Measurements from ENCODE around the gene RAPGEF1.

DNA sequence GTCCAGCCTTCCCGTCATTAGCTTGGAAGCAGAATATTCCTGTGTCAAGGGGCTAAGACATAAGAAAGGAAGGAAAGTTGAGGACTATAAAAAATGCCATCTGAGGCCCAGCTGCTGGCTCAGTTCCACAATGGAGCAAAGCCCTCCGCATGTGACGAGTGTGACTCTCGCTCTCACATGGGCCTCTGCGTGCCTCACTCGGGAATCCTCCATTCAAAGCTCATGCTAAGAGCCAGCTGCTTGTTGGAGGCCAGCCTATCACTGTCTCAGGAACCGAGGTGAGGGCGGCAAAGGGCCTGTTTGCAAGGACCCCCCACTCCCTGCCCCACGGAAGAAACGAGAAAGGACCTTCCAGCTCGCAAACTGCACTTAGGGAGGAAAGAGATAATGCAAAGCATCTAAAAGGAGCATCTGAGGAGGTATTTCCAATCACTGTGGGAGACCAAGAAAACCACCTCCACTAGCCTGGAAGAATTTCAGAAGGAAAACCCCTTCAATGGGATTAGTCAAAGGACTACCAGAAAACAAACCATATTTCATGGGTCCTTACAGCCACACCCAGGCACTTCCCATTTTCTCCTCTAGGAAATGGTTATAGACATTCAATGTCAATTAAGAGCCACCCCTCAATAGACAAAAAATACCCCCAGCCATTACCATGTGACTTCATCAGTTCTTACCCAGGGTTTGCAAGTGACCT lies 99.3 kb downstream of the RAPGEF1 start:
- TF ChIP-seq, protein P1, sequence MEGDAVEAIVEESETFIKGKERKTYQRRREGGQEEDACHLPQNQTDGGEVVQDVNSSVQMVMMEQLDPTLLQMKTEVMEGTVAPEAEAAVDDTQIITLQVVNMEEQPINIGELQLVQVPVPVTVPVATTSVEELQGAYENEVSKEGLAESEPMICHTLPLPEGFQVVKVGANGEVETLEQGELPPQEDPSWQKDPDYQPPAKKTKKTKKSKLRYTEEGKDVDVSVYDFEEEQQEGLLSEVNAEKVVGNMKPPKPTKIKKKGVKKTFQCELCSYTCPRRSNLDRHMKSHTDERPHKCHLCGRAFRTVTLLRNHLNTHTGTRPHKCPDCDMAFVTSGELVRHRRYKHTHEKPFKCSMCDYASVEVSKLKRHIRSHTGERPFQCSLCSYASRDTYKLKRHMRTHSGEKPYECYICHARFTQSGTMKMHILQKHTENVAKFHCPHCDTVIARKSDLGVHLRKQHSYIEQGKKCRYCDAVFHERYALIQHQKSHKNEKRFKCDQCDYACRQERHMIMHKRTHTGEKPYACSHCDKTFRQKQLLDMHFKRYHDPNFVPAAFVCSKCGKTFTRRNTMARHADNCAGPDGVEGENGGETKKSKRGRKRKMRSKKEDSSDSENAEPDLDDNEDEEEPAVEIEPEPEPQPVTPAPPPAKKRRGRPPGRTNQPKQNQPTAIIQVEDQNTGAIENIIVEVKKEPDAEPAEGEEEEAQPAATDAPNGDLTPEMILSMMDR (IDR thresholded peaks at IDR 0.05; ENCODE audit: poor library complexity, severe bottlenecking): no peak
- TF ChIP-seq EZH2 (IDR thresholded peaks at IDR 0.05; ENCODE audit: borderline replicate concordance, insufficient read depth, low read length, poor library complexity, severe bottlenecking) (no peak), EP300 (conservative IDR thresholded peaks at IDR 0.05; ENCODE audit: poor library complexity, severe bottlenecking) (no peak), RAD21 (conservative IDR thresholded peaks at IDR 0.05) (no peak), SMC3 (conservative IDR thresholded peaks at IDR 0.05; ENCODE audit: poor library complexity) (no peak), MXI1 (conservative IDR thresholded peaks at IDR 0.05; ENCODE audit: poor library complexity, severe bottlenecking) (no peak)
- TF ChIP-seq, protein P2, sequence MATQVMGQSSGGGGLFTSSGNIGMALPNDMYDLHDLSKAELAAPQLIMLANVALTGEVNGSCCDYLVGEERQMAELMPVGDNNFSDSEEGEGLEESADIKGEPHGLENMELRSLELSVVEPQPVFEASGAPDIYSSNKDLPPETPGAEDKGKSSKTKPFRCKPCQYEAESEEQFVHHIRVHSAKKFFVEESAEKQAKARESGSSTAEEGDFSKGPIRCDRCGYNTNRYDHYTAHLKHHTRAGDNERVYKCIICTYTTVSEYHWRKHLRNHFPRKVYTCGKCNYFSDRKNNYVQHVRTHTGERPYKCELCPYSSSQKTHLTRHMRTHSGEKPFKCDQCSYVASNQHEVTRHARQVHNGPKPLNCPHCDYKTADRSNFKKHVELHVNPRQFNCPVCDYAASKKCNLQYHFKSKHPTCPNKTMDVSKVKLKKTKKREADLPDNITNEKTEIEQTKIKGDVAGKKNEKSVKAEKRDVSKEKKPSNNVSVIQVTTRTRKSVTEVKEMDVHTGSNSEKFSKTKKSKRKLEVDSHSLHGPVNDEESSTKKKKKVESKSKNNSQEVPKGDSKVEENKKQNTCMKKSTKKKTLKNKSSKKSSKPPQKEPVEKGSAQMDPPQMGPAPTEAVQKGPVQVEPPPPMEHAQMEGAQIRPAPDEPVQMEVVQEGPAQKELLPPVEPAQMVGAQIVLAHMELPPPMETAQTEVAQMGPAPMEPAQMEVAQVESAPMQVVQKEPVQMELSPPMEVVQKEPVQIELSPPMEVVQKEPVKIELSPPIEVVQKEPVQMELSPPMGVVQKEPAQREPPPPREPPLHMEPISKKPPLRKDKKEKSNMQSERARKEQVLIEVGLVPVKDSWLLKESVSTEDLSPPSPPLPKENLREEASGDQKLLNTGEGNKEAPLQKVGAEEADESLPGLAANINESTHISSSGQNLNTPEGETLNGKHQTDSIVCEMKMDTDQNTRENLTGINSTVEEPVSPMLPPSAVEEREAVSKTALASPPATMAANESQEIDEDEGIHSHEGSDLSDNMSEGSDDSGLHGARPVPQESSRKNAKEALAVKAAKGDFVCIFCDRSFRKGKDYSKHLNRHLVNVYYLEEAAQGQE (IDR thresholded peaks at IDR 0.05; ENCODE audit: borderline replicate concordance): no peak
